Mesodermal cell (in vitro differentiated cells): ENCODE measurements around the gene CHFR.
"Not testable (repeated sequence)": the region's sequence is repeated elsewhere in the genome, so short reads cannot be mapped to it uniquely, and the experiment has no call there.

Experiments used
- H3K27ac ChIP-seq: 2 replicates; pipeline ENCODE4 v1.7.0; 2013; ENCODE audit warnings: mild to moderate bottlenecking, low read depth, low read length, moderate library complexity; ENCODE audit not compliant: severe bottlenecking
- H3K36me3 ChIP-seq: 2 replicates; pipeline ENCODE4 v1.7.1; 2013; ENCODE audit warnings: mild to moderate bottlenecking, low read length, moderate library complexity; ENCODE audit not compliant: control insufficient read depth, insufficient read depth
- H3K4me1 ChIP-seq: one replicate; pipeline ENCODE4 v1.7.1; 2013; ENCODE audit warnings: mild to moderate bottlenecking, low read length; ENCODE audit not compliant: insufficient read depth, control insufficient read depth, poor library complexity, severe bottlenecking
- H3K4me3 ChIP-seq: 2 replicates; pipeline ENCODE4 v1.7.0; 2013; ENCODE audit warnings: low read length, control low read depth, mild to moderate bottlenecking; ENCODE audit not compliant: insufficient read depth, poor library complexity, severe bottlenecking; ENCODE audit errors: extremely low read depth
- H3K9me3 ChIP-seq: 2 replicates; pipeline ENCODE4 v1.7.1; 2013; ENCODE audit warnings: mild to moderate bottlenecking, low read length, moderate library complexity; ENCODE audit not compliant: control insufficient read depth
- WGBS, 2 experiments: methylation state at CpG; one replicate each; pipeline ENCODE4 v1.1.5; 2013; ENCODE audit warnings: missing lambda C conversion rate in 2 of 2; ENCODE audit not compliant: insufficient coverage in 2 of 2; 5-methylcytosine and 5-hydroxymethylcytosine counted together

The CHFR gene

GRCh38 chr12:132874175-132874574 lies 13.2 kb downstream of the CHFR start:
- no peak overlapping the region for H3K27ac ChIP-seq
- peaks cover 82% of the 10 kb centered on the region for H3K36me3 ChIP-seq
- no peak overlapping the region for H3K4me3 ChIP-seq
- H3K9me3 ChIP-seq, result no peaks in the 10 kb centered on the region
- 96 to 100% methylated on average over 11 of the region's 11 CpGs for WGBS, 2 experiments
- H3K4me1 ChIP-seq, result no peaks in the 10 kb centered on the region

- WGBS, 2 experiments, result 94 to 96% methylated on average over 7 to 9 of the region's 10 CpGs
- peaks cover 85% of the 10 kb centered on the region for H3K36me3 ChIP-seq
- H3K9me3 ChIP-seq, result no peaks in the 10 kb centered on the region
- H3K4me3 ChIP-seq, result no peak overlapping the region
- H3K4me1 ChIP-seq, result no peaks in the 10 kb centered on the region
- H3K27ac ChIP-seq, result no peak overlapping the region
Observed at GRCh38 chr12:132873724-132874123, 13.7 kb downstream of the CHFR start.

GRCh38 chr12:132872975-132873421 lies 14.4 kb downstream of the CHFR start:
- H3K27ac ChIP-seq, result no peak overlapping the region
- H3K4me3 ChIP-seq, result no peak overlapping the region
- 93 to 97% methylated on average over 12 of the region's 12 CpGs for WGBS, 2 experiments
- H3K4me1 ChIP-seq, result no peaks in the 10 kb centered on the region
- peaks cover 83% of the 10 kb centered on the region for H3K36me3 ChIP-seq
- H3K9me3 ChIP-seq, result no peaks in the 10 kb centered on the region

GRCh38 chr12:132872073-132872855 lies 15.1 kb downstream of the CHFR start:
- H3K36me3 ChIP-seq, result peaks cover 85% of the 10 kb centered on the region
- H3K9me3 ChIP-seq, result no peaks in the 10 kb centered on the region
- no peaks in the 10 kb centered on the region for H3K4me1 ChIP-seq
- no peak overlapping the region for H3K4me3 ChIP-seq
- WGBS, 2 experiments, result 91 to 92% methylated on average over 20 to 21 of the region's 21 CpGs
- H3K27ac ChIP-seq, result no peak overlapping the region

- H3K36me3 ChIP-seq, result peaks cover 88% of the 10 kb centered on the region
- H3K9me3 ChIP-seq, result no peaks in the 10 kb centered on the region
- peaks cover 2% of the 10 kb centered on the region for H3K4me1 ChIP-seq
- H3K27ac ChIP-seq, result no peak overlapping the region
- 98% methylated on average over 11 to 12 of the region's 14 CpGs for WGBS, 2 experiments
- H3K4me3 ChIP-seq, result no peak overlapping the region
Observed at GRCh38 chr12:132869551-132869950, 17.9 kb downstream of the CHFR start.

- Histone ChIP-seq H3K9me3 (no peaks in the 10 kb centered on the region), H3K4me3 (no peak overlapping the region), H3K36me3 (peaks cover 80% of the 10 kb centered on the region), H3K27ac (peak overlapping the region; percentile 78), H3K4me1 (peaks cover 2% of the 10 kb centered on the region)
- WGBS, 2 experiments, result 96 to 98% methylated on average over 13 to 14 of the region's 14 CpGs
Observed at GRCh38 chr12:132866251-132866828, 21.1 kb downstream of the CHFR start.

GRCh38 chr12:132861558-132861957 lies 25.8 kb downstream of the CHFR start:
- no peak overlapping the region for H3K27ac ChIP-seq
- no peak overlapping the region for H3K4me3 ChIP-seq
- H3K9me3 ChIP-seq, result no peaks in the 10 kb centered on the region
- no peaks in the 10 kb centered on the region for H3K4me1 ChIP-seq
- 88 to 93% methylated on average over 5 to 7 of the region's 8 CpGs for WGBS, 2 experiments
- H3K36me3 ChIP-seq, result peaks cover 79% of the 10 kb centered on the region

- Histone ChIP-seq H3K9me3 (no peaks in the 10 kb centered on the region), H3K4me3 (no peak overlapping the region), H3K27ac (no peak overlapping the region), H3K4me1 (no peaks in the 10 kb centered on the region), H3K36me3 (peaks cover 85% of the 10 kb centered on the region)
- WGBS, 2 experiments, result 95 to 97% methylated on average over 17 of the region's 18 CpGs
Observed at GRCh38 chr12:132858718-132859266, 28.6 kb downstream of the CHFR start.

- H3K4me3 ChIP-seq, H3K4me1 ChIP-seq, H3K9me3 ChIP-seq, H3K27ac ChIP-seq: not testable (repeated sequence)
- peaks cover 95% of the 10 kb centered on the region for H3K36me3 ChIP-seq
- WGBS, 2 experiments, result 91 to 92% methylated on average over 19 to 21 of the region's 21 CpGs
Observed at GRCh38 chr12:132857019-132857418, 30.4 kb downstream of the CHFR start.

- Histone ChIP-seq H3K9me3 (no peaks in the 10 kb centered on the region), H3K36me3 (peaks cover 93% of the 10 kb centered on the region), H3K4me1 (no peaks in the 10 kb centered on the region), H3K4me3 (no peak overlapping the region), H3K27ac (no peak overlapping the region)
- 91 to 92% methylated on average over 17 of the region's 17 CpGs for WGBS, 2 experiments
Observed at GRCh38 chr12:132856581-132856980, 30.8 kb downstream of the CHFR start.

- H3K27ac ChIP-seq, H3K4me1 ChIP-seq, H3K9me3 ChIP-seq, H3K4me3 ChIP-seq: not testable (repeated sequence)
- H3K36me3 ChIP-seq, result peaks cover 93% of the 10 kb centered on the region
- 89 to 93% methylated on average over 8 of the region's 14 CpGs for WGBS, 2 experiments
Observed at GRCh38 chr12:132855211-132855610, 32.2 kb downstream of the CHFR start.
